AG04449 (cell line): ENCODE measurements around the gene HBB.

Experiments used
- CTCF ChIA-PET: fragments of 350-600 bp; formaldehyde crosslinking; extraction: SDS; loops from one replicate; lab custom pipeline; 2021; ENCODE audit warnings: antibody characterized with exemption; lab: Yijun Ruan, JAX
- POLR2A ChIA-PET: fragments of 400-600, 350-600 bp; formaldehyde crosslinking; extraction: SDS; loops from one replicate; lab custom pipeline; 2020; ENCODE audit warnings: antibody characterized with exemption, inconsistent platforms; lab: Yijun Ruan, JAX
- DNase-seq: peaks from one replicate; pipeline ENCODE4 v3.0.0-alpha.2; 2010; ENCODE audit warnings: low read depth, low spot score
- H3K4me3 ChIP-seq: 2 replicates; pipeline ENCODE4 v1.5.1; 2011; ENCODE audit warnings: low read depth, mild to moderate bottlenecking, control low read depth, low read length
- CTCF ChIP-seq: IDR thresholded peaks from one replicate; pipeline ENCODE4 v1.5.1; 2011; ENCODE audit warnings: mild to moderate bottlenecking, moderate library complexity, low read length, control low read depth, inconsistent platforms; ENCODE audit not compliant: insufficient read depth; ENCODE audit errors: missing control alignments

HBB gene

GRCh38 chr11:5231111-5231510 lies 4.2 kb upstream of the HBB start:
- TF ChIP-seq CTCF = no peak
- H3K4me3 ChIP-seq = no peak overlapping the region
- DNase-seq = no peak
- CTCF ChIA-PET = interaction anchor here (0.6 kb wide), 1 partner anchor 133 kb away, joined by 3 read pairs; no protein-coding TSS in a partner anchor
- POLR2A ChIA-PET = no interaction called here

GRCh38 chr11:5230266-5230665 lies 3.4 kb upstream of the HBB start:
- ChIA-PET CTCF (no interaction called here), POLR2A (no interaction called here)
- H3K4me3 ChIP-seq = no peak overlapping the region
- TF ChIP-seq CTCF = no peak
- no peak for DNase-seq

- DNase-seq = no peak
- POLR2A ChIA-PET = no interaction called here
- H3K4me3 ChIP-seq = no peak overlapping the region
- TF ChIP-seq CTCF = no peak
- CTCF ChIA-PET = no interaction called here
Observed at GRCh38 chr11:5229796-5230195, 2.9 kb upstream of the HBB start.

- H3K4me3 ChIP-seq = no peak overlapping the region
- no peak for DNase-seq
- no peak for TF ChIP-seq CTCF
- ChIA-PET CTCF (no interaction called here), POLR2A (no interaction called here)
Observed at GRCh38 chr11:5229356-5229755, 2.5 kb upstream of the HBB start.

GRCh38 chr11:5228124-5228523 lies 1.3 kb upstream of the HBB start:
- no peak for TF ChIP-seq CTCF
- ChIA-PET POLR2A (no interaction called here), CTCF (no interaction called here)
- no peak overlapping the region for H3K4me3 ChIP-seq
- DNase-seq = no peak

- no peak overlapping the region for H3K4me3 ChIP-seq
- ChIA-PET POLR2A (no interaction called here), CTCF (no interaction called here)
- TF ChIP-seq CTCF = no peak
- no peak for DNase-seq
Observed at GRCh38 chr11:5227681-5228080, 810 bp upstream of the HBB start.
